Gastrocnemius medialis (tissue), 4 donors: ENCODE data around the gene ISOC1.

Experiments
- CTCF ChIP-seq, 5 experiments: fragments of 450-650 bp in 3 of 5; fragments of 200-600 bp in 2 of 5; sonication (generic) in 2 of 5; IDR thresholded peaks in 4 of 5; conservative IDR thresholded peaks in 1 of 5; 1 replicate in 4 of 5; 2 replicates in 1 of 5; pipeline ENCODE4 v1.5.1; 2016 to 2019; ENCODE audit warnings: antibody characterized with exemption in 5 of 5, mild to moderate bottlenecking in 3 of 5, moderate library complexity in 3 of 5
- POLR2A ChIP-seq, 2 donors: fragments of 450-650 bp; IDR thresholded peaks; one replicate each; pipeline ENCODE4 v1.6.1; 2017; ENCODE audit warnings: antibody characterized with exemption in 2 of 2, mild to moderate bottlenecking in 2 of 2, moderate library complexity in 2 of 2

- no peak for TF ChIP-seq POLR2A (IDR thresholded peaks at IDR 0.05)
- TF ChIP-seq CTCF (IDR thresholded peaks at IDR 0.05 in 4 of 5, conservative IDR thresholded peaks at IDR 0.05 in 1 of 5) = no peak
Measured at GRCh38 chr5:129051283-129051682, 43.3 kb upstream of the ISOC1 start.
